H1 (cell line): ENCODE data around the gene TBPL2.

Experiments used
- BCL11A ChIP-seq, 2 experiments: IDR thresholded peaks; one replicate each; pipeline ENCODE4 v1.6.1; 2011; ENCODE audit warnings: low read depth in 2 of 2, low read length in 2 of 2, mild to moderate bottlenecking in 2 of 2
- EP300 ChIP-seq, 2 experiments: IDR thresholded peaks; 1 replicate in 1 of 2; 2 replicates in 1 of 2; pipeline ENCODE4 v1.6.1; 2011 to 2012; ENCODE audit warnings: low read depth in 2 of 2, low read length in 2 of 2, mild to moderate bottlenecking in 2 of 2, borderline replicate concordance in 1 of 2, inconsistent platforms in 1 of 2, moderate library complexity in 1 of 2
- MAFK ChIP-seq: IDR thresholded peaks from 2 replicates; pipeline ENCODE4 v1.6.1; 2012; ENCODE audit warnings: low read depth, mild to moderate bottlenecking, improper control_type of control experiment, low read length
- NRF1 ChIP-seq: IDR thresholded peaks from 2 replicates; pipeline ENCODE4 v1.6.1; 2011; ENCODE audit warnings: mild to moderate bottlenecking, low read depth, low read length, improper control_type of control experiment
- TAF1 ChIP-seq: IDR thresholded peaks from 2 replicates; pipeline ENCODE4 v1.6.1; 2011; ENCODE audit warnings: mild to moderate bottlenecking, low read depth, low read length
- TF ChIP-seq, protein P1 (sequence below), 3 experiments: IDR thresholded peaks; 1 replicate in 2 of 3; 2 replicates in 1 of 3; pipeline versions ENCODE4 v1.5.1 to v1.6.1; 2011; ENCODE audit warnings: low read length in 3 of 3, mild to moderate bottlenecking in 3 of 3, inconsistent platforms in 2 of 3, low read depth in 1 of 3, moderate library complexity in 1 of 3; ENCODE audit not compliant: insufficient read depth in 1 of 3; ENCODE audit errors: control extremely low read depth in 1 of 3
- TF ChIP-seq, protein P2 (sequence below): IDR thresholded peaks from 2 replicates; pipeline ENCODE4 v1.6.1; 2012; ENCODE audit warnings: low read length, inconsistent platforms

DNA sequence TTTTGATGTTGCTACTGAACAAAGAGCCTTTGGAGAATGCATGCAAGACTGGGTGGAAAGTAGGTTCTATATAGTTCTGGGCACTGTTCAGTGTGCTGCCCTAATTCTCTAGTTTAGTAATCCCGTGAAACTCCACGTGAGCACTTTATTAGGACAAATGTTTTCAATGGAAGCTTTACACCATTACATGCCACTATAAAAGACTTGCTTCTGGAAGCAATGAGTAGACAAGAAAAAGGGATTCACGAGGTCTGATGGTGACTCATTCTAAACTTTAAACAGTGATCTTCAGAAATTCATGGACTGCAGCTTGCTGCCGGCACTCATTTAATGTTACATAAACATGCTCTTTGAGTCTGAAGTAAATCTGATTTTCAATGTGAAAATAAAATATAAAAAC is 51.1 kb downstream of the TBPL2 start:
- TF ChIP-seq TAF1: no peak
- TF ChIP-seq MAFK: no peak
- TF ChIP-seq, protein P1, sequence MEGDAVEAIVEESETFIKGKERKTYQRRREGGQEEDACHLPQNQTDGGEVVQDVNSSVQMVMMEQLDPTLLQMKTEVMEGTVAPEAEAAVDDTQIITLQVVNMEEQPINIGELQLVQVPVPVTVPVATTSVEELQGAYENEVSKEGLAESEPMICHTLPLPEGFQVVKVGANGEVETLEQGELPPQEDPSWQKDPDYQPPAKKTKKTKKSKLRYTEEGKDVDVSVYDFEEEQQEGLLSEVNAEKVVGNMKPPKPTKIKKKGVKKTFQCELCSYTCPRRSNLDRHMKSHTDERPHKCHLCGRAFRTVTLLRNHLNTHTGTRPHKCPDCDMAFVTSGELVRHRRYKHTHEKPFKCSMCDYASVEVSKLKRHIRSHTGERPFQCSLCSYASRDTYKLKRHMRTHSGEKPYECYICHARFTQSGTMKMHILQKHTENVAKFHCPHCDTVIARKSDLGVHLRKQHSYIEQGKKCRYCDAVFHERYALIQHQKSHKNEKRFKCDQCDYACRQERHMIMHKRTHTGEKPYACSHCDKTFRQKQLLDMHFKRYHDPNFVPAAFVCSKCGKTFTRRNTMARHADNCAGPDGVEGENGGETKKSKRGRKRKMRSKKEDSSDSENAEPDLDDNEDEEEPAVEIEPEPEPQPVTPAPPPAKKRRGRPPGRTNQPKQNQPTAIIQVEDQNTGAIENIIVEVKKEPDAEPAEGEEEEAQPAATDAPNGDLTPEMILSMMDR (IDR thresholded peaks at IDR 0.05; ENCODE audit: control extremely low read depth in 1 of 3, insufficient read depth in 1 of 3, low read depth in 1 of 3, low read length in 3 of 3): no peak
- TF ChIP-seq NRF1: no peak
- TF ChIP-seq, protein P2, sequence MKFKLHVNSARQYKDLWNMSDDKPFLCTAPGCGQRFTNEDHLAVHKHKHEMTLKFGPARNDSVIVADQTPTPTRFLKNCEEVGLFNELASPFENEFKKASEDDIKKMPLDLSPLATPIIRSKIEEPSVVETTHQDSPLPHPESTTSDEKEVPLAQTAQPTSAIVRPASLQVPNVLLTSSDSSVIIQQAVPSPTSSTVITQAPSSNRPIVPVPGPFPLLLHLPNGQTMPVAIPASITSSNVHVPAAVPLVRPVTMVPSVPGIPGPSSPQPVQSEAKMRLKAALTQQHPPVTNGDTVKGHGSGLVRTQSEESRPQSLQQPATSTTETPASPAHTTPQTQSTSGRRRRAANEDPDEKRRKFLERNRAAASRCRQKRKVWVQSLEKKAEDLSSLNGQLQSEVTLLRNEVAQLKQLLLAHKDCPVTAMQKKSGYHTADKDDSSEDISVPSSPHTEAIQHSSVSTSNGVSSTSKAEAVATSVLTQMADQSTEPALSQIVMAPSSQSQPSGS: no peak
- TF ChIP-seq BCL11A (IDR thresholded peaks at IDR 0.05; ENCODE audit: low read depth in 2 of 2, low read length in 2 of 2): no peak
- TF ChIP-seq EP300 (IDR thresholded peaks at IDR 0.05; ENCODE audit: borderline replicate concordance in 1 of 2, low read depth in 2 of 2, low read length in 2 of 2): no peak
